H1 (cell line): Measurements from ENCODE around the gene ROPN1. TPM values are rescaled to one million over a fixed set of nuclear protein-coding genes. Genes with fewer than 3 reads are reported as not detected.

Experiments
- ASH2L ChIP-seq: fragments of 200-600, 300-600 bp; sonication (generic); IDR thresholded peaks from one replicate; pipeline ENCODE4 v1.7.1; 2017; ENCODE audit warnings: low read length
- EGR1 ChIP-seq: IDR thresholded peaks from 2 replicates; pipeline ENCODE4 v1.6.1; 2011; ENCODE audit warnings: low read depth, low read length, borderline replicate concordance
- JUND ChIP-seq: IDR thresholded peaks from 2 replicates; pipeline ENCODE4 v1.6.1; 2011; ENCODE audit warnings: mild to moderate bottlenecking, improper control_type of control experiment, low read length
- KDM5A ChIP-seq: fragments of 200-600 bp; IDR thresholded peaks from 2 replicates; pipeline ENCODE4 v1.7.1; 2012; ENCODE audit warnings: mild to moderate bottlenecking, low read length, inconsistent platforms, mixed read lengths
- RNF2 ChIP-seq: fragments of 200-900, 300-1000 bp; sonication (generic); IDR thresholded peaks from 2 replicates; pipeline ENCODE4 v1.7.1; 2016; ENCODE audit warnings: borderline replicate concordance, low read depth, mild to moderate bottlenecking, antibody characterized with exemption, low read length; ENCODE audit not compliant: poor library complexity, severe bottlenecking; ENCODE audit errors: missing control alignments
- TAF1 ChIP-seq: IDR thresholded peaks from 2 replicates; pipeline ENCODE4 v1.6.1; 2011; ENCODE audit warnings: mild to moderate bottlenecking, low read depth, low read length
- TAF7 ChIP-seq: optimal IDR thresholded peaks from 2 replicates; pipeline ENCODE3; 2011; ENCODE audit warnings: low read depth, mild to moderate bottlenecking, inconsistent platforms, low read length, moderate library complexity, borderline replicate concordance
- polyA plus RNA-seq, 7 experiments: library from polyadenylated mRNA; depleted of rRNA in 3 of 7; stranded (reverse) in 5 of 7; unstranded in 2 of 7; fragments of >200 nt in 5 of 7; fragments of 200-250 nt in 2 of 7; gene quantifications; 1 replicate in 5 of 7; 2 replicates in 1 of 7; 4 replicates in 1 of 7; pipeline versions ENCODE4 v1.2.1 to v1.2.3, GENCODE V29; 2011 to 2013; ENCODE audit warnings: missing spikeins in 2 of 7, mixed read lengths in 2 of 7
- total RNA-seq: library from RNA; stranded (reverse); fragmentation: NEBNext Ultra II Directional; extraction: Animal tissue kit (Norgen Biotek cat#: 25700); gene quantifications from 2 replicates; pipeline ENCODE4 v1.2.1, GENCODE V29; 2021

Gene ROPN1
- total and polyA plus RNA-seq, 2 of the 8 experiments (the other 6 are each of a cell fraction or from before 2014, with no cell fraction given) = 0.03 TPM; not detected in 1

DNA sequence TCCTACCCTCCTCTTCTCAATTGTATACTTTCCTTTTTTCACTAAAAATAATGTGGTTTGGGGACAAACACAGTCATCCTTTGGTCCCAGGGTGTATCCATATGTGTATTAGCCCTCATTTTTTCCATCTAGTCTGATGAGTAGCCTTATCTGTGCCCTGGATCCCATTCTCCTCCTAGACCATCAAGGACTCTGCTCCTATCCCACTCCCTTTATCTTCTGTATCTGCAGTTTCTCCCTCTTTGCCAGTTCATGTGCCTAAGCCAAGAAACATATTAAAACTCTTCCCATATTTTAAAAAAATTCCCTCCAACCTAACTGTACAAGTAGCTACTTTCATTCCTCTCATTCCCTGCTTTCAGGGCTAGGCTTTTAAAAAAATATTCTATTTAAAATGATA is 56.1 kb downstream of the ROPN1 start (continued):
- TF ChIP-seq JUND (no peak), RNF2 (no peak), ASH2L (no peak), TAF7 (no peak), EGR1 (no peak), TAF1 (no peak), KDM5A (no peak)
